Stimulated activated CD8-positive, alpha-beta memory T cell treated with anti-CD3 and anti-CD28 coated beads, Interleukin-4, amount 100 ng/mL, for 4 hours (primary cell): ENCODE data around the gene FBXO4.
A peak's percentile ranks its signal among the peaks of the same experiment; 100 is the strongest.

Experiments used
- DNase-seq, 2 donors: peaks; one replicate each; pipeline ENCODE4 v3.0.0-alpha.2; 2020; ENCODE audit warnings: low read depth in 2 of 2, low spot score in 1 of 2

FBXO4 gene

GRCh38 chr5:41924872-41925554, at the start of gene FBXO4:
Gene FBXO4 (plus strand): TSS chr5:41925281. CDS start chr5:41925310, 29 bp downstream.
- DNase-seq: peak; percentile 49 to 72

- DNase-seq: no peak
These were observed 48.4 kb upstream of the FBXO4 start for GRCh38 chr5:41876678-41877077.

GRCh38 chr5:41877408-41877807, 47.7 kb upstream of the FBXO4 start:
- no peak for DNase-seq

GRCh38 chr5:41878173-41878572, 46.9 kb upstream of the FBXO4 start:
- DNase-seq: no peak

- DNase-seq: no peak
These were observed 46.2 kb upstream of the FBXO4 start for GRCh38 chr5:41878643-41879478.

GRCh38 chr5:41882765-41883164, 42.3 kb upstream of the FBXO4 start:
- no peak for DNase-seq

- DNase-seq: no peak
These were observed 41.8 kb upstream of the FBXO4 start for GRCh38 chr5:41883243-41883642.

- no peak for DNase-seq
These were observed 41.1 kb upstream of the FBXO4 start for GRCh38 chr5:41883936-41884335.

GRCh38 chr5:41885286-41885685, 39.8 kb upstream of the FBXO4 start:
- no peak for DNase-seq

GRCh38 chr5:41891066-41891707, 33.9 kb upstream of the FBXO4 start:
- no peak for DNase-seq

GRCh38 chr5:41892031-41892430, 33.0 kb upstream of the FBXO4 start:
- no peak for DNase-seq

- no peak for DNase-seq
These were observed 31.8 kb upstream of the FBXO4 start for GRCh38 chr5:41893074-41893851.

GRCh38 chr5:41896230-41896629, 28.9 kb upstream of the FBXO4 start:
- DNase-seq: no peak

GRCh38 chr5:41903382-41903891, 21.6 kb upstream of the FBXO4 start:
- DNase-seq: no peak

- peak; percentile 88 to 93 for DNase-seq
These were observed 20.9 kb upstream of the FBXO4 start, which contains the start of gene RIMOC1 for GRCh38 chr5:41903892-41904799. Gene RIMOC1 (plus strand): TSS chr5:41904344. CDS start chr5:41904368, 24 bp downstream.

- no peak for DNase-seq
These were observed 18.9 kb upstream of the FBXO4 start for GRCh38 chr5:41906151-41906550.

- no peak for DNase-seq
These were observed 16.6 kb upstream of the FBXO4 start for GRCh38 chr5:41908374-41909079.

- DNase-seq: no peak
These were observed 7.0 kb upstream of the FBXO4 start for GRCh38 chr5:41918105-41918504.

- no peak for DNase-seq
These were observed 3.9 kb upstream of the FBXO4 start for GRCh38 chr5:41921166-41921565.
